Body of pancreas (tissue), 4 donors: ENCODE results near the gene GRB2.
A peak's percentile ranks its signal among the peaks of the same experiment; 100 is the strongest.

Experiments
- POLR2A ChIP-seq, 3 donors: fragments of 450-650 bp; IDR thresholded peaks; one replicate each; pipeline ENCODE4 v1.6.1; 2016; ENCODE audit warnings: antibody characterized with exemption in 3 of 3, mild to moderate bottlenecking in 2 of 3
- TF ChIP-seq, protein P1 (sequence below), 7 experiments: fragments of 450-650 bp in 4 of 7; fragments of 200-600 bp in 3 of 7; sonication (generic) in 3 of 7; IDR thresholded peaks; one replicate each; pipeline ENCODE4 v1.5.1; 2016 to 2019; ENCODE audit warnings: antibody characterized with exemption in 7 of 7

DNA sequence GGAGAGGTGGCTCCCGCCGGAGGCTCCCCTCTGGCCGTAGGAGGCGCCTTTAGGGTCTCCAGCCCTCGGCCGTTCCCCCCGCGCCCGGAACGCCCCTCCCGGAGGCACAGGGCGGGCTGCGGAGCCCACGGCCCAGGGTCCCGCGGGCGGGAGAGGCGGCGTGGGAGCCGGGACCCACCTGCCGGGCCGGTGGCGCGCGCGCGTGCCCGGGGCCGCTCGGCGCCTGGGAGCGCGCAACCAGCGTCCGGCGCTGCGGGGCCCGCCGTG is 134.6 kb downstream of the GRB2 start, which contains the start of gene MIF4GD:
- peak in 1 of 3 donors; percentile 30 for TF ChIP-seq POLR2A (IDR thresholded peaks at IDR 0.05)
- TF ChIP-seq, protein P1, sequence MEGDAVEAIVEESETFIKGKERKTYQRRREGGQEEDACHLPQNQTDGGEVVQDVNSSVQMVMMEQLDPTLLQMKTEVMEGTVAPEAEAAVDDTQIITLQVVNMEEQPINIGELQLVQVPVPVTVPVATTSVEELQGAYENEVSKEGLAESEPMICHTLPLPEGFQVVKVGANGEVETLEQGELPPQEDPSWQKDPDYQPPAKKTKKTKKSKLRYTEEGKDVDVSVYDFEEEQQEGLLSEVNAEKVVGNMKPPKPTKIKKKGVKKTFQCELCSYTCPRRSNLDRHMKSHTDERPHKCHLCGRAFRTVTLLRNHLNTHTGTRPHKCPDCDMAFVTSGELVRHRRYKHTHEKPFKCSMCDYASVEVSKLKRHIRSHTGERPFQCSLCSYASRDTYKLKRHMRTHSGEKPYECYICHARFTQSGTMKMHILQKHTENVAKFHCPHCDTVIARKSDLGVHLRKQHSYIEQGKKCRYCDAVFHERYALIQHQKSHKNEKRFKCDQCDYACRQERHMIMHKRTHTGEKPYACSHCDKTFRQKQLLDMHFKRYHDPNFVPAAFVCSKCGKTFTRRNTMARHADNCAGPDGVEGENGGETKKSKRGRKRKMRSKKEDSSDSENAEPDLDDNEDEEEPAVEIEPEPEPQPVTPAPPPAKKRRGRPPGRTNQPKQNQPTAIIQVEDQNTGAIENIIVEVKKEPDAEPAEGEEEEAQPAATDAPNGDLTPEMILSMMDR (IDR thresholded peaks at IDR 0.05) = no peak
